ENCODE data around the gene SWT1. TPM values are rescaled to one million over a fixed set of nuclear protein-coding genes. Genes with fewer than 3 reads are reported as not detected.

Gene SWT1
- total RNA-seq, 6 experiments from 2014 or later: 1.7 to 2.5 (median 2.1) TPM

DNA sequence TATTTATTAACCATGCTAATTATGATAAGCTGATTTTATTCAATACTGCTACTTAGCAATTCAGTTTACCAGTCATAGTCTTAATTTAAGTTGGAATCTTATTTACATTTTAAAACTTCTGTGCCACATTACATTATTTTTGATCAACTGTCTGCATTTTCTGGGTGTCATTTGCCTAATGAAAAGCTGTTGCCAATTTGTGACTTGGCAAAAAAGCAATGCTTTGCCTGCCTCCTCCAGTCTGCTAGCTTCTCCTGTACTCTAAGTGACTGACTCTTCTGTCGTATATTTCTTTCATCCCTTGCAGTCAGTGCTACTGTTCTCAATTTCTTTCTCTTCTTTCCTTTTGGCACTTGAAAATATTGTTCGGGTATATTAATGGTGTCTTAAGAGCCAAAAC lies 165.7 kb downstream of the SWT1 start:
- Mint-ChIP-seq H3K4me1 (ENCODE audit: low read depth) (peaks cover 17% of the 10 kb centered on the region), H3K27ac (no peak overlapping the region), H3K9me3 (peaks cover 8% of the 10 kb centered on the region), H3K36me3 (ENCODE audit: low read depth) (peaks cover 8% of the 10 kb centered on the region; the same call in 1 of the 2 replicates), H3K4me3 (no peak overlapping the region), H3K27me3 (ENCODE audit: insufficient read depth) (no peaks in the 10 kb centered on the region; the same call in 1 of the 2 replicates)
- DNase-seq: no peak
- no peak for TF ChIP-seq CTCF (IDR thresholded peaks at IDR 0.05)

GRCh38 chr1:185324118-185324517 lies 167.2 kb downstream of the SWT1 start:
- peaks cover 8% of the 10 kb centered on the region; the same call in 1 of the 2 replicates for H3K36me3 Mint-ChIP-seq (ENCODE audit: low read depth)
- peaks cover 2% of the 10 kb centered on the region for H3K4me1 Mint-ChIP-seq (ENCODE audit: low read depth)
- H3K9me3 Mint-ChIP-seq: peaks cover 8% of the 10 kb centered on the region
- no peaks in the 10 kb centered on the region; the same call in none of the 2 replicates for H3K27me3 Mint-ChIP-seq (ENCODE audit: insufficient read depth)
- DNase-seq: no peak
- TF ChIP-seq CTCF (IDR thresholded peaks at IDR 0.05): no peak
- H3K27ac Mint-ChIP-seq: no peak overlapping the region
- no peak overlapping the region for H3K4me3 Mint-ChIP-seq

- Mint-ChIP-seq H3K4me1 (ENCODE audit: low read depth) (no peaks in the 10 kb centered on the region), H3K27me3 (ENCODE audit: insufficient read depth) (no peaks in the 10 kb centered on the region; the same call in none of the 2 replicates), H3K36me3 (ENCODE audit: low read depth) (peaks cover 8% of the 10 kb centered on the region; the same call in 1 of the 2 replicates), H3K4me3 (no peak overlapping the region), H3K9me3 (peaks cover 8% of the 10 kb centered on the region), H3K27ac (no peak overlapping the region)
- TF ChIP-seq CTCF (IDR thresholded peaks at IDR 0.05): no peak
- DNase-seq: no peak
These were observed 168.4 kb downstream of the SWT1 start for GRCh38 chr1:185325413-185325812.

GRCh38 chr1:185328255-185328654 lies 171.3 kb downstream of the SWT1 start:
- H3K4me1 Mint-ChIP-seq (ENCODE audit: low read depth): no peaks in the 10 kb centered on the region
- no peaks in the 10 kb centered on the region for H3K36me3 Mint-ChIP-seq (ENCODE audit: low read depth)
- H3K27ac Mint-ChIP-seq: no peak overlapping the region
- H3K9me3 Mint-ChIP-seq: no peaks in the 10 kb centered on the region
- no peaks in the 10 kb centered on the region; the same call in none of the 2 replicates for H3K27me3 Mint-ChIP-seq (ENCODE audit: insufficient read depth)
- H3K4me3 Mint-ChIP-seq: no peak overlapping the region
- DNase-seq: no peak
- no peak; the same call in 1 of the 2 replicates for TF ChIP-seq CTCF (IDR thresholded peaks at IDR 0.05)

- no peaks in the 10 kb centered on the region for H3K9me3 Mint-ChIP-seq
- no peak for DNase-seq
- no peak overlapping the region for H3K27ac Mint-ChIP-seq
- H3K4me3 Mint-ChIP-seq: no peak overlapping the region; the same call in 1 of the 2 replicates
- peaks cover 24% of the 10 kb centered on the region for H3K4me1 Mint-ChIP-seq (ENCODE audit: low read depth)
- TF ChIP-seq CTCF (IDR thresholded peaks at IDR 0.05): no peak
- H3K27me3 Mint-ChIP-seq (ENCODE audit: insufficient read depth): peaks cover 4% of the 10 kb centered on the region
- no peaks in the 10 kb centered on the region for H3K36me3 Mint-ChIP-seq (ENCODE audit: low read depth)
These were observed 177.2 kb downstream of the SWT1 start for GRCh38 chr1:185334182-185334581.

- peak; percentile 47 for DNase-seq
- TF ChIP-seq CTCF (IDR thresholded peaks at IDR 0.05): no peak
- Mint-ChIP-seq H3K27me3 (ENCODE audit: insufficient read depth) (peaks cover 4% of the 10 kb centered on the region), H3K36me3 (ENCODE audit: low read depth) (no peaks in the 10 kb centered on the region), H3K27ac (peak overlapping the region; percentile 32), H3K4me1 (ENCODE audit: low read depth) (peaks cover 31% of the 10 kb centered on the region), H3K9me3 (no peaks in the 10 kb centered on the region), H3K4me3 (peak overlapping the region; percentile 28)
These were observed 180.3 kb downstream of the SWT1 start for GRCh38 chr1:185337246-185337645.
